Activated CD8-positive, alpha-beta T cell treated with anti-CD3 and anti-CD28 coated beads, Interleukin-2, amount 10 ng/mL, durations not matched to agents 7 days and 5 days (primary cell): ENCODE data around the gene IL17C. TPM values are rescaled to one million over a fixed set of nuclear protein-coding genes. Genes with fewer than 3 reads are reported as not detected.

Experiments used
- ATAC-seq: fragments of 150-1000 bp; cut with Tn5 transposase; one replicate; pipeline ENCODE4 v1.10.0; 2021; ENCODE audit warnings: moderate library complexity
- CTCF ChIA-PET: fragments of 350-600 bp; sonication (Branson Sonifier 250); formaldehyde crosslinking; loops from one replicate; lab custom pipeline; 2021; ENCODE audit warnings: antibody characterized with exemption; lab: Charles Lee
- POLR2A ChIA-PET: fragments of 350-600 bp; sonication (Branson Sonifier 250); formaldehyde crosslinking; loops from one replicate; lab custom pipeline; 2021; ENCODE audit warnings: antibody characterized with exemption; lab: Charles Lee
- DNase-seq: peaks from one replicate; pipeline ENCODE4 v3.0.0-alpha.2; 2020
- H3K27ac Mint-ChIP-seq: one replicate; pipeline ENCODE4 v1.8.0; 2021; ENCODE audit warnings: mild to moderate bottlenecking, mixed read lengths
- H3K27me3 Mint-ChIP-seq: one replicate; pipeline ENCODE4 v1.8.0; 2021; ENCODE audit warnings: low read depth, mixed read lengths
- H3K36me3 Mint-ChIP-seq: one replicate; pipeline ENCODE4 v1.8.0; 2021; ENCODE audit warnings: low read depth, mixed read lengths
- H3K4me1 Mint-ChIP-seq: one replicate; pipeline ENCODE4 v1.8.0; 2021; ENCODE audit warnings: low read depth, mixed read lengths
- H3K4me3 Mint-ChIP-seq: one replicate; pipeline ENCODE4 v1.8.0; 2021; ENCODE audit warnings: mild to moderate bottlenecking, mixed read lengths
- H3K9me3 Mint-ChIP-seq: one replicate; pipeline ENCODE4 v1.8.0; 2022; ENCODE audit warnings: mixed read lengths; ENCODE audit not compliant: insufficient read depth
- total RNA-seq, 2 experiments: library from RNA; stranded (reverse); gene quantifications; one replicate each; pipeline ENCODE4 v1.2.3, GENCODE V29; 2021

IL17C gene
- total RNA-seq, 2 experiments from 2014 or later = 0.37 TPM; not detected in 1

DNA sequence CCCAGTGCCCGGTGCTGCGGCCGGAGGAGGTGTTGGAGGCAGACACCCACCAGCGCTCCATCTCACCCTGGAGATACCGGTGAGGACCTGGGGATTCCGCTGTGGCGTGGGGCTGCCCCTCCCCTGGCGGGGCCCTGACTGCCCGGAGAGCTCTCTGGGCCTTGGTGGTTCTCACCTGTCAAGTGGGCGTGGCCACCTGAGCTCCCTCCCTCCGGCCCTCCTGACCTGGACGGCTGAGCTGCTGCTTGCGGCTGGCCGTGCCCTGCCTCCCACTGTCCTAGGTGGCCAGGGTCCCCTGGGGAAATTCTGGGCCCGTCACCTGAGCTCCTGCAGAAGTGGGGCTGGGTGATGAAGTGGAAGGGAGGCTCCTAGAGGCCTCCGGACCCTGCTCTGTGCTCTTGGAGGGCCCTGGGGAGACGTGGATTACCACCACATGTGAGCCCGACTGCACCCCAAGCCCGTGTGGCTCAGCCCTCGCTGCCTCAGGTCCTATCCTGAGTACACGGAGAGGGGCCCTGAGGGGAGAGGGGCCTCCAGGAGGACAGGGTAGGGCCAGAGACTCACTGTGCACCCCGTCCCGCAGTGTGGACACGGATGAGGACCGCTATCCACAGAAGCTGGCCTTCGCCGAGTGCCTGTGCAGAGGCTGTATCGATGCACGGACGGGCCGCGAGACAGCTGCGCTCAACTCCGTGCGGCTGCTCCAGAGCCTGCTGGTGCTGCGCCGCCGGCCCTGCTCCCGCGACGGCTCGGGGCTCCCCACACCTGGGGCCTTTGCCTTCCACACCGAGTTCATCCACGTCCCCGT, 1.1 kb downstream of the IL17C start:
- H3K9me3 Mint-ChIP-seq = no peaks in the 10 kb centered on the region
- H3K27ac Mint-ChIP-seq = no peak overlapping the region
- DNase-seq (no peak), ATAC-seq (no peak)
- H3K4me3 Mint-ChIP-seq = no peak overlapping the region
- H3K27me3 Mint-ChIP-seq = peaks cover 25% of the 10 kb centered on the region
- ChIA-PET CTCF (no interaction called here), POLR2A (interaction anchor here (1.9 to 2.0 kb wide), 2 partner anchors 10 to 19 kb away, joined by 8 to 12 read pairs; no protein-coding TSS in a partner anchor)
- peaks cover 12% of the 10 kb centered on the region for H3K36me3 Mint-ChIP-seq
- H3K4me1 Mint-ChIP-seq = peaks cover 39% of the 10 kb centered on the region

DNA sequence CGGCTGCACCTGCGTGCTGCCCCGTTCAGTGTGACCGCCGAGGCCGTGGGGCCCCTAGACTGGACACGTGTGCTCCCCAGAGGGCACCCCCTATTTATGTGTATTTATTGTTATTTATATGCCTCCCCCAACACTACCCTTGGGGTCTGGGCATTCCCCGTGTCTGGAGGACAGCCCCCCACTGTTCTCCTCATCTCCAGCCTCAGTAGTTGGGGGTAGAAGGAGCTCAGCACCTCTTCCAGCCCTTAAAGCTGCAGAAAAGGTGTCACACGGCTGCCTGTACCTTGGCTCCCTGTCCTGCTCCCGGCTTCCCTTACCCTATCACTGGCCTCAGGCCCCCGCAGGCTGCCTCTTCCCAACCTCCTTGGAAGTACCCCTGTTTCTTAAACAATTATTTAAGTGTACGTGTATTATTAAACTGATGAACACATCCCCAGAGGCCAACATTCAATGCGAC, 1.7 kb downstream of the IL17C start:
- CTCF ChIA-PET = no interaction called here
- Mint-ChIP-seq H3K9me3 (no peaks in the 10 kb centered on the region), H3K27me3 (peaks cover 25% of the 10 kb centered on the region), H3K36me3 (peaks cover 18% of the 10 kb centered on the region), H3K27ac (peak overlapping the region; percentile 10), H3K4me3 (peak overlapping the region; percentile 1), H3K4me1 (peaks cover 34% of the 10 kb centered on the region)
- DNase-seq = no peak
- POLR2A ChIA-PET = interaction anchor here (1.9 kb wide), 1 partner anchor 20 kb away, joined by 8 read pairs; no protein-coding TSS in a partner anchor
- ATAC-seq = no peak

DNA sequence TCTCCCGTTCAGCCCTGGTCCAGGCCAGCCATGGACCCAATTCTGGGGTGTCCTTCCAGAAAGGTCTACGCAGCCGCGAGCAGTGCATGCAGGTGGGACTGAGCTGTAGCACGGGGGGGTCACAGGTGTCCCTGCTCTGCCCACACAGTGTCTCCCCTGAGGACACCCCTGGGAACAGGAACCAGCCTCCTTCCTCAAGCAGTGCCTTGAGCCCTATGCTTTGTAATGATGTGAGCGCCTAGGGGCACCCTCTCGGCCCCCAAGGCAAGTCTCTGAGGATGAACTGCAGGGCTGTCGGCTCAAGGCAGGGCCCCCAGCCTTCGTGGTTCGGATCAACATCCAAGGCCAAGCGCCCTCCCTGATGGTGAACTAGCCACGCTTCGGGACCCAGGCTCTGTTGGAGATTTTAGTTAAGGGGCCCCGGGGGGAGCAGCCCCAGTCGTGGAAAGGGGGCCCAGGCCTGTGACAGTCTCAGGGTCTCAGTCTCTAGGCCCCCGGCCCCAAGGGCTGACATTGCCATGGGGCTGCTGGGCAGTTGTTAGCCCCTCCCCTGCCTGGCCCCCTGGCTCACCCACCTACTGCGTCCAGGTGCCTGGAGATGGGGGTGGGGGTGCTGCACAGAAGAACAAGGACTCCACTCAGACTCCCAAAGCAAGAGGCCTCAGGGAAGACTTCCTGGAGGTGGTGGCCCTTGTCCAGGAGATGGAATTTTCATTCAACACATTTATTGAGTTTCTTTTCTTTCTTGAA, 2.3 kb downstream of the IL17C start:
- Mint-ChIP-seq H3K4me1 (peaks cover 30% of the 10 kb centered on the region), H3K27me3 (peaks cover 25% of the 10 kb centered on the region), H3K9me3 (no peaks in the 10 kb centered on the region), H3K27ac (peak overlapping the region; percentile 10), H3K4me3 (peak overlapping the region; percentile 1), H3K36me3 (peaks cover 22% of the 10 kb centered on the region)
- ATAC-seq (no peak), DNase-seq (no peak)
- POLR2A ChIA-PET = interaction anchor here (1.9 kb wide), 1 partner anchor 21 kb away, joined by 8 read pairs; no protein-coding TSS in a partner anchor
- CTCF ChIA-PET = no interaction called here

- Mint-ChIP-seq H3K27ac (no peak overlapping the region), H3K9me3 (no peaks in the 10 kb centered on the region), H3K4me3 (no peak overlapping the region), H3K27me3 (peaks cover 17% of the 10 kb centered on the region), H3K36me3 (peaks cover 19% of the 10 kb centered on the region), H3K4me1 (peaks cover 12% of the 10 kb centered on the region)
- ChIA-PET POLR2A (interaction anchor here (1.3 to 1.4 kb wide), 2 partner anchors 23 to 187 kb away, joined by 3 read pairs; no protein-coding TSS in a partner anchor), CTCF (no interaction called here)
- DNase-seq (no peak), ATAC-seq (no peak)
Observed at GRCh38 chr16:88642881-88643643, 4.7 kb downstream of the IL17C start.

GRCh38 chr16:88643644-88643932, 5.2 kb downstream of the IL17C start:
- CTCF ChIA-PET = no interaction called here
- Mint-ChIP-seq H3K27ac (no peak overlapping the region), H3K4me3 (no peak overlapping the region), H3K27me3 (peaks cover 13% of the 10 kb centered on the region), H3K36me3 (peaks cover 19% of the 10 kb centered on the region), H3K9me3 (no peaks in the 10 kb centered on the region), H3K4me1 (peaks cover 7% of the 10 kb centered on the region)
- no peak for DNase-seq
- POLR2A ChIA-PET = no interaction called here
- no peak for ATAC-seq

DNA sequence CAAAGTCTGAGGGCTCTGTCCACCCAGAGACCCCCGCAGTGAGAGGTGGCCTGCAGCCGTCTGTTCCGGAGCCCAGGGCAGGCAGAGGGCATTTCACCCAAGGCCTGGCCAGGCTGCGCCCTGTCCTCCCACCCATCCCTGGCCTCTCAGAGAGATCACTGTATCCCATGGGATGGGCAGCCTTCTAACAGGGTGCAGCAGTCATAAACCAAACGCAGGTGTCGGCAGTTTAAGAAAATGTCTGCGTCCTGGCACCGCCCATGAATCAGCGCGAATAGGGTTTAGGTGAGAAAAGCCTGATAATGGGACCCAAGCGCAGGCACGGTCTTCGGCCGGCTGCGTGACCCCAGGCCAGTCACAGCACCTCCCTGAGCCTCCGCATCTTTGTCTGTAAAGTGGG, 7.1 kb downstream of the IL17C start:
- ATAC-seq (no peak), DNase-seq (no peak)
- POLR2A ChIA-PET = no interaction called here
- CTCF ChIA-PET = no interaction called here
- H3K27ac Mint-ChIP-seq = no peak overlapping the region
- H3K9me3 Mint-ChIP-seq = no peaks in the 10 kb centered on the region
- H3K4me1 Mint-ChIP-seq = peaks cover 14% of the 10 kb centered on the region
- peaks cover under 1% of the 10 kb centered on the region for H3K27me3 Mint-ChIP-seq
- no peak overlapping the region for H3K4me3 Mint-ChIP-seq
- H3K36me3 Mint-ChIP-seq = peaks cover 30% of the 10 kb centered on the region

GRCh38 chr16:88645941-88646340, 7.6 kb downstream of the IL17C start:
- POLR2A ChIA-PET = no interaction called here
- DNase-seq = no peak
- H3K4me1 Mint-ChIP-seq = peaks cover 14% of the 10 kb centered on the region
- H3K9me3 Mint-ChIP-seq = no peaks in the 10 kb centered on the region
- H3K27me3 Mint-ChIP-seq = no peaks in the 10 kb centered on the region
- H3K27ac Mint-ChIP-seq = no peak overlapping the region
- no peak overlapping the region for H3K4me3 Mint-ChIP-seq
- CTCF ChIA-PET = no interaction called here
- H3K36me3 Mint-ChIP-seq = peaks cover 30% of the 10 kb centered on the region
- ATAC-seq = no peak

DNA sequence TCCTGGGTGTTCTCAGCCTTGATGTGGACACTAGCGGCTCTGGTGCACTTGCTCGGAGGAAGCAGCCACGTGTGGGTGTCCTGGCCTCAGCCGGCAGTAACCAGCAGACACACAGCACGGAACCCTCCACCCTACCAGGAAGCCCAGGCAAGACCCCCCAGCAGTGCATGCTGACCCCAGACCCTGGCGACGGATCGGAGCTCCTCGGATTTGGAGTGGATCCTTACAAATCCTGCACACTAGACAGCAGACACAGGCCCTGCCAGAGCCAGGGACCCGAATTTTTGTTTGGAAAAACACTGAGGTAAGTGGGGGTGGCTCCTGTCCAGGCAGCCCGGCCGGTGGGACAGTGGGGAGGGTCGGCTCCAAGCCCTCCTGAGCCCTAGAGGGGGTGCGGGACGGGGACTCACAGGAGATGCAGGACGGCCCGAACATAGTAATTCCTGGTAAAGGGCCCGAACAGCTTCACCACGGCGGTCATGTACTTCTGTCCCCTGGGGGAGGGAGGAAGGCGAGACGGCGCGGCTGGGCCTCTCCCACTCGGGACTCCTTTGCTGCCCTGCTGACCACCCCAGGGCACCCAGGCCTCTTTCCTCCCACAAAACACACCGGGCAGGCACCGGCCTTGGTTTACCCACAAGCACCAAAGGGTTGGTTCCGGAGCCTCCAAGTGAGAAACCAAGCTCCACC, 8.1 kb downstream of the IL17C start:
- H3K4me1 Mint-ChIP-seq = peaks cover 16% of the 10 kb centered on the region
- H3K36me3 Mint-ChIP-seq = peaks cover 30% of the 10 kb centered on the region
- POLR2A ChIA-PET = no interaction called here
- no peak for DNase-seq
- no peak overlapping the region for H3K27ac Mint-ChIP-seq
- H3K4me3 Mint-ChIP-seq = no peak overlapping the region
- H3K9me3 Mint-ChIP-seq = no peaks in the 10 kb centered on the region
- ATAC-seq = no peak
- no peaks in the 10 kb centered on the region for H3K27me3 Mint-ChIP-seq
- CTCF ChIA-PET = no interaction called here

DNA sequence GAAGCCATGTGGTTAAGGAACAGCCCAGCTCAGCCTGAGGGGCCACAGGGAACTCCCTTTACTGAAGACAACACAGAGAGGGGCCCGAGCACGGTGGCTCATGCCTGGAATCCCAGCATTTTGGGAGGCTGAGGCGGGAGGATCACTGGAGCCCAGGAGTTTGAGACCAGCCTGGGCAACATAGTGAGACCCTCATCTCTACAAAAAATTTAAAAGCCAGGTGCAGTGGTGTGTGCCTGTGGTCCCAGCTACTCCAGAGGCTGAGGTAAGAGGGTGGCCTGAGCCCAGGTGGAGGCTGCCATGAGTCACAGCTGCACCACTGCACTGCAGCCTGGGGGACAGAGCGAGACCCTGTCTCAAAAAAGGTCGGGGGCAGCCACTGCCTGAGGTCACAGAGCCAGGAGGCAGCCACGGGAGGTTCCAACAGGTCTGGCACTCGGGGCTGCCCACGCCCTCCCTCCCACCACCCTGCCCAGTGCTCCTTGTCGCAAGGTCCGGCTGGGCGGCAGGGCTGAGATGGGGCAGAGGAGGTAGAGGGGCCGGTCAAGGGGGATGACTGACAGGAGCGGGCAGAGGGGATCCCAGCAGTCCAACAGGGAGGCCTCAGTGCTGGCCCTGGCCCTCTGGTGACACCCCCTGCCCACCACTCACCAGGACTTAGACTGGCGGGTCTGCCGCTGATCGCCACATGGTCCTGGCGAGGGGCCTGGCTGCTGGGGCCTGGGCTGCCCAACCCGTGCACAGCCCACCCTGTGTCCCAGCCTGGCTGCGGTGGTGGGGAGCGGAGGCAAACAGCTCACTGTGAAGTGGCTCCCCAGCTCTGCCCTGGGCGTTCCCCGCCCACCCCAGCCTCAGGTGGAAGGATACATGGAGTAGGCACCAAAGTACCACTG, 9.1 kb downstream of the IL17C start:
- peaks cover 21% of the 10 kb centered on the region for H3K4me1 Mint-ChIP-seq
- peaks cover 23% of the 10 kb centered on the region for H3K36me3 Mint-ChIP-seq
- no peaks in the 10 kb centered on the region for H3K9me3 Mint-ChIP-seq
- H3K27me3 Mint-ChIP-seq = no peaks in the 10 kb centered on the region
- H3K27ac Mint-ChIP-seq = no peak overlapping the region
- ATAC-seq = no peak
- no peak for DNase-seq
- ChIA-PET CTCF (no interaction called here), POLR2A (interaction anchor here (0.5 kb wide), 1 partner anchor 34 kb away, joined by 3 read pairs; no protein-coding TSS in a partner anchor)
- no peak overlapping the region for H3K4me3 Mint-ChIP-seq

DNA sequence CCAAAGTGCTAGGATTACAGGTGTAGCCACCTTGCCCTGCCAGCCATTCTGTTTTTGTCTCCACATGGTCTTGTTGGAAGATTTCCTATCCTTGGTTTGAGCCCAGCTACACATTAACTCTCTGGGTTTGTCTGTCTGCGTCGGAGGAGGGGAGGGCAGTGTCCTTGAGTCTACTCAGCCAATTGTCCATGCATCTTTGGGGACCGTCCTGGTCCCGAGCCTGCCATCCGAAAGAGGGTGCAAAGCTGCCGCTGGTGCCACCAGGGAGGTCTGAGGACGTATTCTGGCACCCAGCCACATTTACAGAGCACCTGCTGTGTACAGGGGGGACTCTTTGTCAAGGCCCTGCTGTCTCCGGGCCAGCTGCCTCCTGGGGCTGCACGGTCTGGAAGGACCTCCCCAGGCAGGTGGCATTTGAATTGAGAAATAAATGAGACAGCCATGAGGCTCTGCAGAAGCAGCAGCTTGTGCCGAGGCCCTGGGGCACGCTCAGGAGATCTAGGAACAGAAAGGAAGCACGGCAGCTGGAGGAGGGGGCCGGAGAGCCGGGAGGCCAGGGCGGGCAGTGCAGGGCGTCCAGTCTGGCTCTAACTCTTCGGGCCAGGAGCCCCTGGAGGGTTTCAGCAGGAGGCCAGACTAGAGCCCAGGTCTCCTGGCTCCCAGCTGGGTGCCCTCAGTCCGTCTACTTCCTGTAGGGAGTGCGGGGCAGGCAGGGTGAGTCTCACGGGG, 11.0 kb downstream of the IL17C start:
- no peaks in the 10 kb centered on the region for H3K9me3 Mint-ChIP-seq
- H3K27me3 Mint-ChIP-seq = no peaks in the 10 kb centered on the region
- H3K36me3 Mint-ChIP-seq = peaks cover 20% of the 10 kb centered on the region
- no peak for DNase-seq
- ATAC-seq = no peak
- peak overlapping the region; percentile 94 for H3K27ac Mint-ChIP-seq
- peaks cover 26% of the 10 kb centered on the region for H3K4me1 Mint-ChIP-seq
- ChIA-PET POLR2A (interaction anchor here (0.8 to 3.0 kb wide), 3 partner anchors 11 to 53 kb away, joined by 3 to 26 read pairs (median 12); partner anchors contain the start of gene IL17C), CTCF (interaction anchor here (1.0 kb wide), 1 partner anchor 13 kb away, joined by 4 read pairs; the partner anchor contains the start of gene MVD)
- H3K4me3 Mint-ChIP-seq = peak overlapping the region; percentile 93
